ENCODE results near the gene HIRIP3.

The HIRIP3 gene

DNA sequence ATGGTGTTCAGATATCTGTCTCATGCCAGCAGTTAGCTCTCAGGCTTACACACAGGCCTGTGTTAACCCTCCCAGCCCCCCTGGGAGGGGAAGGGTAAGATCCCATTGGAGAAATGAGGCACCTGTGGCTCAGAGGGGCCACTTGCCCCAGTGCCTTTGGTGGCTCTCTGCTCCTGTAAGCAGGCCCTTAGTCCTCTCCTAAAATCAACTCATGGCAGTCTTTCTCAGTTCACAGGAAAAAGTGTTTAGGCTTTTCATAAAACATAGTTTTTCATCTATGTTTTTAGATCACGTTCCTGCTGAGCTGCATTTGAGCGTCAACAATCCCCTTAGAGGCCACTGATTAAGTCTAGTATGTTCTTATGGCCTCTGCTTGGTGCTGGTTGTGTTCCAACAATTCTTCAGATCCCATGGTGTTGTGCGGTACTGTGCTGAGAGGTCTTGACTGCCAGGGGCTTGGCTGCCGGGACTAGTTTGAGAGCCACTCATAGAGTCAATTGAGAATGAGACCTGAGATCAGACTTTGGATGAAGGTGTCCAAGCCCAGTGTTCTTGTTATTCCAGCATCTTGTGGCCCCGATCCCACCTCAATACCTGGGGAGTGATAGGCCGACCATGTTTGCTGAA lies 11.2 kb downstream of the HIRIP3 start:
- Histone ChIP-seq H3K4me1 (ENCODE audit: control insufficient read depth in 2 of 2, insufficient read depth in 2 of 2, low read length in 2 of 2) (peaks cover 2 to 3% of the 10 kb centered on the region in 2 donors), H3K27ac (ENCODE audit: low read depth in 2 of 2, low read length in 2 of 2) (no peak overlapping the region), H3K27me3 (ENCODE audit: control insufficient read depth in 2 of 2, insufficient read depth in 2 of 2, low read length in 2 of 2) (no peaks in the 10 kb centered on the region), H3K36me3 (ENCODE audit: control insufficient read depth in 2 of 2, insufficient read depth in 2 of 2, low read length in 2 of 2) (peaks cover 70 to 89% of the 10 kb centered on the region in 2 donors), H3K9me3 (ENCODE audit: control insufficient read depth in 2 of 2, low read length in 2 of 2) (no peaks in the 10 kb centered on the region), H3K9ac (ENCODE audit: low read depth in 1 of 2, low read length in 2 of 2) (no peak overlapping the region), H3K4me3 (ENCODE audit: low read length in 2 of 2) (no peak overlapping the region)

DNA sequence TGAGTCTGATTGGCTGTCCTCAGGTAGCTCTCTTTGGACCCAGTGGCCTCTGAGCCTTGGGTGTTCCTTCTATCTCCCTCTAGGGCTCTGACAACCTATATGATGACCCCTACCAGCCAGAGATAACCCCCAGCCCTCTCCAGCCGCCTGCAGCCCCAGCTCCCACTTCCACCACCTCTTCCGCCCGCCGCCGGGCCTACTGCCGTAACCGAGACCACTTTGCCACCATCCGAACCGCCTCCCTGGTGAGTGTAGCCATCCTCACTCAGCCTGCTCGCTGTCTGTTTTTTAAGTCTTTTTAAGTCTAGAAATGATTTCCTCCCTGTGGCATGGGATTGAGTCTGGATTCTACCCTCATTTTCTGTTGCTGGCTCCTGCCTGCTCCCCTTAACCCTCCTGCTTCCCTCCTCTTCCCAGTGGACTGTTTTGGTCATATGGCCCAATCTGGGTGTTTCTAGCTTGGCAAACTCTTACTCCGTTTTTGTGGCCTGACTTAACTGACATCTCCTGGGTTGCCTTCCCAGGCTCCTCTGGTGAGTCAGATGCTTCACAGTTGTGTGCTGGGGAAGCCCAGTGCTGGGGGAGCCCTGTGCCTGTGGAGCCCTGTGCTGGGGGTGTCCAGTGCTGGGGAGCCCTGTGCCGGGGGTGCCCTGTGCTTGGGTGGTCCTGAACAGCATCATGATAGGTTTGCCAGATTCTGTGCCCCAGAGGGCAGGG lies 11.8 kb downstream of the HIRIP3 start:
- H3K9ac ChIP-seq (ENCODE audit: low read depth in 1 of 2, low read length in 2 of 2): no peak overlapping the region
- no peak overlapping the region for H3K4me3 ChIP-seq (ENCODE audit: low read length in 2 of 2)
- no peak overlapping the region for H3K27ac ChIP-seq (ENCODE audit: low read depth in 2 of 2, low read length in 2 of 2)
- H3K9me3 ChIP-seq (ENCODE audit: control insufficient read depth in 2 of 2, low read length in 2 of 2): no peaks in the 10 kb centered on the region
- no peaks in the 10 kb centered on the region for H3K4me1 ChIP-seq (ENCODE audit: control insufficient read depth in 2 of 2, insufficient read depth in 2 of 2, low read length in 2 of 2)
- no peaks in the 10 kb centered on the region for H3K27me3 ChIP-seq (ENCODE audit: control insufficient read depth in 2 of 2, insufficient read depth in 2 of 2, low read length in 2 of 2)
- peaks cover 77 to 91% of the 10 kb centered on the region in 2 donors for H3K36me3 ChIP-seq (ENCODE audit: control insufficient read depth in 2 of 2, insufficient read depth in 2 of 2, low read length in 2 of 2)

DNA sequence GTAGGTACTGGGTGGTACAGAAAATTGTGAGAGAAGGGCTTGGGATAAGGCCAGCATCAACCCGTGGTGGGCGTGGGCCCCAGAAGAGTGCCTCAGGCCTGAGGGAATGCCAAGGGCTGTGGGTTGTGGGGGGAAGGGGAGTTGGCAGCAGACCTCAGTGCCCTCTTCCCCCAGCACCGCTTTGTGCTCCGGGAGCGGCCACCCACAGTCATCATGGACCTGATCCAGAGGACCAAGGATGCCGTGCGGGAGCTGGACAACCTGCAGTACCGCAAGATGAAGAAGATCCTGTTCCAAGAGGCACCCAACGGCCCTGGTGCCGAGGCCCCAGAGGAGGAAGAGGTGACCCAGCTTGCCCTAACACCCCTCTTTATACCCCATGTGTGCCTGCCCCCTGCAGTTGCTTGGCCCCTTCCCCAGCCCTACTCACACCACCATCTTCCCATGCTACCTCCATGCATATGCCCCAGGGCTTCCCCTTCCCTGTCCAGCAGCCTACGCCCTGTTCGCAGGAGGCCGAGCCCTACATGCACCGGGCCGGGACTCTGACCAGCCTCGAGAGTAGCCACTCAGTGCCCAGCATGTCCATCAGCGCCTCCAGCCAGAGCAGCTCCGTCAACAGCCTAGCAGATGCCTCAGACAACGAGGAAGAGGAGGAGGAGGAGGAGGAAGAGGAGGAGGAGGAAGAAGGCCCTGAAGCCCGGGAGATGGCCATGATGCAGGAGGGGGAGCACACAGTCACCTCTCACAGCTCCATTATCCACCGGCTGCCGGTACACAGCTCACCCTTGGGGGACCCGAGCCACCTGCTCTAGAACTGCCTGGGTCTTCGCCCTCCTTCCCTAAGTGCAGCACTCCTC lies 12.6 kb downstream of the HIRIP3 start:
- no peak overlapping the region for H3K9ac ChIP-seq (ENCODE audit: low read depth in 1 of 2, low read length in 2 of 2)
- H3K36me3 ChIP-seq (ENCODE audit: control insufficient read depth in 2 of 2, insufficient read depth in 2 of 2, low read length in 2 of 2): peaks cover 85 to 95% of the 10 kb centered on the region in 2 donors
- no peak overlapping the region for H3K4me3 ChIP-seq (ENCODE audit: low read length in 2 of 2)
- H3K27ac ChIP-seq (ENCODE audit: low read depth in 2 of 2, low read length in 2 of 2): no peak overlapping the region
- no peaks in the 10 kb centered on the region for H3K9me3 ChIP-seq (ENCODE audit: control insufficient read depth in 2 of 2, low read length in 2 of 2)
- no peaks in the 10 kb centered on the region for H3K27me3 ChIP-seq (ENCODE audit: control insufficient read depth in 2 of 2, insufficient read depth in 2 of 2, low read length in 2 of 2)
- H3K4me1 ChIP-seq (ENCODE audit: control insufficient read depth in 2 of 2, insufficient read depth in 2 of 2, low read length in 2 of 2): no peaks in the 10 kb centered on the region

DNA sequence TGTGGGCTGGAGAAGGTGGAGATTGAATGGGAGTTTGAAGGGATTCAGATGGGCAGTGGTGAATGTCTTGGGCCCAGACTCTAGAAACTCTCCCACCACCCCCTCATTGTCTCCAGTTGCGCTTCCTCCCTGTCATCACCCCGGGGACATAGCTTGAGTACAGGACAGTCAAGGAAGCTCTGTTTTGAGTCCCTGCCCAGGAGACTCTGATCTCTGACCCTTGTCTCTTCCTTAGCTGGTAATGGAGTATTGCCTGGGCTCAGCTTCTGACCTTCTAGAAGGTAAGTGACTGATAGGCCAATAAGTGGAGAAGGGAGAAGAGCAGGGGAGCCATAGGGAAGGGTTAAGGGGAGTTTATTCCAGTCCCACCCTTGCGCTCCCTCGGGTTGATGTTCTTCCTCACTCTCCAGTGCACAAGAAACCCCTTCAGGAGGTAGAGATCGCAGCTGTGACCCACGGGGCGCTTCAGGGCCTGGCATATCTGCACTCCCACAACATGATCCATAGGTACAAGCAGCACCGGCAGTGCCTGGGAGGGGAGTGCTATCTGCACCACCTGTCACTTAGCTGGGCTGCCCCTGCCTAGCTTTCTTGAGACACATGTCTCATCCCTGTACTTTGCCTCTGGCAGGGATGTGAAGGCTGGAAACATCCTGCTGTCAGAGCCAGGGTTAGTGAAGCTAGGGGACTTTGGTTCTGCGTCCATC lies 16.7 kb downstream of the HIRIP3 start:
- H3K4me1 ChIP-seq (ENCODE audit: control insufficient read depth in 2 of 2, insufficient read depth in 2 of 2, low read length in 2 of 2): peaks cover 19 to 26% of the 10 kb centered on the region in 2 donors
- H3K9me3 ChIP-seq (ENCODE audit: control insufficient read depth in 2 of 2, low read length in 2 of 2): no peaks in the 10 kb centered on the region
- no peak overlapping the region for H3K4me3 ChIP-seq (ENCODE audit: low read length in 2 of 2)
- H3K9ac ChIP-seq (ENCODE audit: low read depth in 1 of 2, low read length in 2 of 2): no peak overlapping the region
- H3K27ac ChIP-seq (ENCODE audit: low read depth in 2 of 2, low read length in 2 of 2): no peak overlapping the region
- no peaks in the 10 kb centered on the region for H3K27me3 ChIP-seq (ENCODE audit: control insufficient read depth in 2 of 2, insufficient read depth in 2 of 2, low read length in 2 of 2)
- peaks cover 55 to 62% of the 10 kb centered on the region in 2 donors for H3K36me3 ChIP-seq (ENCODE audit: control insufficient read depth in 2 of 2, insufficient read depth in 2 of 2, low read length in 2 of 2)

- Histone ChIP-seq H3K27me3 (ENCODE audit: control insufficient read depth in 2 of 2, insufficient read depth in 2 of 2, low read length in 2 of 2) (no peaks in the 10 kb centered on the region), H3K4me3 (ENCODE audit: low read length in 2 of 2) (no peak overlapping the region), H3K9ac (ENCODE audit: low read depth in 1 of 2, low read length in 2 of 2) (no peak overlapping the region), H3K36me3 (ENCODE audit: control insufficient read depth in 2 of 2, insufficient read depth in 2 of 2, low read length in 2 of 2) (peaks cover 49 to 56% of the 10 kb centered on the region in 2 donors), H3K4me1 (ENCODE audit: control insufficient read depth in 2 of 2, insufficient read depth in 2 of 2, low read length in 2 of 2) (peaks cover 21 to 30% of the 10 kb centered on the region in 2 donors), H3K27ac (ENCODE audit: low read depth in 2 of 2, low read length in 2 of 2) (no peak overlapping the region), H3K9me3 (ENCODE audit: control insufficient read depth in 2 of 2, low read length in 2 of 2) (no peaks in the 10 kb centered on the region)
These were observed 17.3 kb downstream of the HIRIP3 start for GRCh38 chr16:29978081-29978480.

- Histone ChIP-seq H3K36me3 (ENCODE audit: control insufficient read depth in 2 of 2, insufficient read depth in 2 of 2, low read length in 2 of 2) (peaks cover 40 to 47% of the 10 kb centered on the region in 2 donors), H3K4me3 (ENCODE audit: low read length in 2 of 2) (no peak overlapping the region)
These were observed 18.2 kb downstream of the HIRIP3 start for GRCh38 chr16:29977063-29977825.

GRCh38 chr16:29975811-29976511 lies 19.5 kb downstream of the HIRIP3 start:
- Histone ChIP-seq H3K36me3 (ENCODE audit: control insufficient read depth in 2 of 2, insufficient read depth in 2 of 2, low read length in 2 of 2) (peaks cover 35 to 39% of the 10 kb centered on the region in 2 donors), H3K27me3 (ENCODE audit: control insufficient read depth in 2 of 2, insufficient read depth in 2 of 2, low read length in 2 of 2) (no peaks in the 10 kb centered on the region), H3K4me3 (ENCODE audit: low read length in 2 of 2) (peak overlapping the region; percentile 19 to 91), H3K9me3 (ENCODE audit: control insufficient read depth in 2 of 2, low read length in 2 of 2) (no peaks in the 10 kb centered on the region), H3K27ac (ENCODE audit: low read depth in 2 of 2, low read length in 2 of 2) (no peak overlapping the region), H3K9ac (ENCODE audit: low read depth in 1 of 2, low read length in 2 of 2) (peak overlapping the region in 1 of 2 donors; percentile 32), H3K4me1 (ENCODE audit: control insufficient read depth in 2 of 2, insufficient read depth in 2 of 2, low read length in 2 of 2) (peaks cover 22 to 31% of the 10 kb centered on the region in 2 donors)

More at GRCh38 chr16:29977063-29977825, 18.2 kb downstream of the HIRIP3 start:
- H3K27me3 ChIP-seq (ENCODE audit: control insufficient read depth in 2 of 2, insufficient read depth in 2 of 2, low read length in 2 of 2): no peaks in the 10 kb centered on the region
- H3K4me1 ChIP-seq (ENCODE audit: control insufficient read depth in 2 of 2, insufficient read depth in 2 of 2, low read length in 2 of 2): peaks cover 22 to 31% of the 10 kb centered on the region in 2 donors
- H3K27ac ChIP-seq (ENCODE audit: low read depth in 2 of 2, low read length in 2 of 2): no peak overlapping the region
- no peak overlapping the region for H3K9ac ChIP-seq (ENCODE audit: low read depth in 1 of 2, low read length in 2 of 2)
- no peaks in the 10 kb centered on the region for H3K9me3 ChIP-seq (ENCODE audit: control insufficient read depth in 2 of 2, low read length in 2 of 2)

DNA sequence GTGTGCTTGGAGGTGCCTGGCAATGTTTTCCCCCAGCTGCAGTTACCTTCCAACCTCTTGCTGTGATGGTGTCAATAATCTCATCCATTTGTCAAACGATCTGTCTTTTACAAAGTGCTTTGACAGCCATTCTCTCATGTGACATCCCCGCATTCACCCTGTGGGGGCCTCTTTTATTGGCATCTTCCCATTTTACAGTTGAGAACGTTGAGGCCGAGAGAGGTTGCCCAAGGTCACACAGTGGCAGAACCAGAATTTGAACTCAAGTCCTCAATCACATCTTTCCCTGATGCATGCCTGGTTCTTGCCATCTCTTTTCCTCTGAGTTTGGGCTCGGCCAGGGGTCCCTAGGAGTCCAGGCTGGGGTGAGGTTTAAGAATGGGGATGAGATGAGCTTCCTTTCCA lies 20.3 kb downstream of the HIRIP3 start:
- Histone ChIP-seq H3K27me3 (ENCODE audit: control insufficient read depth in 2 of 2, insufficient read depth in 2 of 2, low read length in 2 of 2) (no peaks in the 10 kb centered on the region), H3K9me3 (ENCODE audit: control insufficient read depth in 2 of 2, low read length in 2 of 2) (no peaks in the 10 kb centered on the region), H3K4me3 (ENCODE audit: low read length in 2 of 2) (peak overlapping the region; percentile 91 to 95), H3K36me3 (ENCODE audit: control insufficient read depth in 2 of 2, insufficient read depth in 2 of 2, low read length in 2 of 2) (peaks cover 30% of the 10 kb centered on the region in 2 donors), H3K4me1 (ENCODE audit: control insufficient read depth in 2 of 2, insufficient read depth in 2 of 2, low read length in 2 of 2) (peaks cover 22 to 31% of the 10 kb centered on the region in 2 donors), H3K9ac (ENCODE audit: low read depth in 1 of 2, low read length in 2 of 2) (peak overlapping the region; percentile 84 to 91), H3K27ac (ENCODE audit: low read depth in 2 of 2, low read length in 2 of 2) (peak overlapping the region in 1 of 2 donors; percentile 92)
